Subcutaneous abdominal adipose tissue (tissue), 5 donors: ENCODE measurements around the gene GHRHR.

Experiments used
- H3K27ac ChIP-seq: one replicate; pipeline ENCODE4 v1.7.0; 2013; ENCODE audit warnings: low read depth, mild to moderate bottlenecking, inconsistent platforms, low read length, moderate library complexity
- H3K27me3 ChIP-seq, 5 donors: one replicate each; pipeline ENCODE4 v1.7.0; 2013; ENCODE audit warnings: low read length in 5 of 5, inconsistent platforms in 1 of 5; ENCODE audit not compliant: control insufficient read depth in 5 of 5, insufficient read depth in 4 of 5
- H3K36me3 ChIP-seq, 5 donors: one replicate each; pipeline ENCODE4 v1.7.0; 2013; ENCODE audit warnings: low read length in 5 of 5; ENCODE audit not compliant: control insufficient read depth in 5 of 5, insufficient read depth in 5 of 5
- H3K4me1 ChIP-seq, 5 donors: one replicate each; pipeline ENCODE4 v1.7.0; 2013; ENCODE audit warnings: low read length in 5 of 5, mild to moderate bottlenecking in 3 of 5, moderate library complexity in 1 of 5; ENCODE audit not compliant: control insufficient read depth in 5 of 5, insufficient read depth in 5 of 5
- H3K4me3 ChIP-seq, 5 donors: one replicate each; pipeline ENCODE4 v1.7.0; 2013; ENCODE audit warnings: low read length in 5 of 5, low read depth in 1 of 5
- H3K9ac ChIP-seq, 5 donors: one replicate each; pipeline ENCODE4 v1.7.0; 2013; ENCODE audit warnings: low read length in 5 of 5, mild to moderate bottlenecking in 4 of 5, moderate library complexity in 3 of 5
- H3K9me3 ChIP-seq, 5 donors: one replicate each; pipeline ENCODE4 v1.7.0; 2013; ENCODE audit warnings: low read length in 5 of 5; ENCODE audit not compliant: control insufficient read depth in 5 of 5
- donor health status: healthy.
- donor health status: healthy.
- donor health status: healthy.
- donor health status: healthy.
- donor health status: healthy.

GHRHR gene

DNA sequence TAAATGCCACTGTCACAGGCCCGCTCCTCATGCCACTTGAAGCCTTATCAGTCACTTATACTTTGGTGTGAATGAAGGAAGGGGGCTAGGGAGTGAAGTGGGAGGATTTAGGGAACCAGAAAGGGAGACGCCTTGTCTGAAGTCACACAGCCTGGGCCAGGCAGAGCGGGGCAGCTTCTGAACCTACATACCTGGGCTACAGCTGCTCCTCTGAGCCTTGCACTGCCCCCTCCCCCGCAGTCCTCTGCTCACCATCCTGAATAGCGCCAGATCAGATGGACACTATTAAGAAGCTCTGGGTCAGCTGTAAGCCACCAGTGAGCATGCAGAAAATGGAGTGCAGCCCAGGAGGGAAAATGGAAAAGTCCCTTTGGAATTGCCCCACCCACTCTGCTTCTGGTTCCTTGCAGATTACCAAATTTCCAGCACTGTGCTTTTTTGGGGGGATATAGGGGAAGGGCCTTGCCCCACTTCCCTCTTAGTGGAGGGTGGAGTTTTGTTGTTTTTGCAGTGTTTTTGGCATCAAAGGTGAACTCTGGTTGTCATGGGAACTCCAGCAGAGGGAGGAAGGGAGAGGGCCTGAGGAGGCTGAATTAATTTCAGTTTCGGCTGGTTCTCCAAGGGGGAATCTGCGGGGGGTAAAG, 53.4 kb downstream of the GHRHR start:
- no peak overlapping the region for H3K9ac ChIP-seq
- no peaks in the 10 kb centered on the region for H3K36me3 ChIP-seq
- H3K9me3 ChIP-seq: no peaks in the 10 kb centered on the region
- H3K4me3 ChIP-seq: no peak overlapping the region
- peaks cover 0 to 13% (median 4%) of the 10 kb centered on the region in 5 donors for H3K4me1 ChIP-seq
- peaks cover 0 to 5% (median 0%) of the 10 kb centered on the region in 5 donors for H3K27me3 ChIP-seq
- H3K27ac ChIP-seq: no peak overlapping the region

DNA sequence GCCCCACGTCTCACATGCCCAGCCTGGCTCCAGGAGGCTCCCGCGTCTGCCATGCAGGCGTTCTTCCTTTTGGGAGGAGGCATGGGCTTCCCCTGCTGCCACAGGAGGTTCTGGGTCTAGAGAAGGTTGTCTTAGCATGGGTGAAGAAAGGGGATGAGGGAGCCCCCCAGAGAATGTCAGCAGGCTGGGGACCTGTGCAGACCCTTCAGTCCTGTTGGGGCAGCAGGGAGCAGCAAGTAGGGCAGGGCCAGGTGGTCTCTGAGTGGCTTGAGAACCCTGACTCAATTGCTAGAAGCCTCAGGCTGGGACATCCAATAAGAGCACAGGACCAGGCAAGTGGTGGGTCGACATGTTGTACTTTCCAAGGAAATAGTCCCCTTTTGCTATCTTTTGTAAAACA, 54.0 kb downstream of the GHRHR start:
- Histone ChIP-seq H3K4me1 (peaks cover 0 to 13% (median 4%) of the 10 kb centered on the region in 5 donors), H3K27ac (no peak overlapping the region), H3K9ac (no peak overlapping the region), H3K27me3 (peaks cover 0 to 5% (median 0%) of the 10 kb centered on the region in 5 donors), H3K9me3 (no peaks in the 10 kb centered on the region), H3K4me3 (no peak overlapping the region), H3K36me3 (no peaks in the 10 kb centered on the region)

DNA sequence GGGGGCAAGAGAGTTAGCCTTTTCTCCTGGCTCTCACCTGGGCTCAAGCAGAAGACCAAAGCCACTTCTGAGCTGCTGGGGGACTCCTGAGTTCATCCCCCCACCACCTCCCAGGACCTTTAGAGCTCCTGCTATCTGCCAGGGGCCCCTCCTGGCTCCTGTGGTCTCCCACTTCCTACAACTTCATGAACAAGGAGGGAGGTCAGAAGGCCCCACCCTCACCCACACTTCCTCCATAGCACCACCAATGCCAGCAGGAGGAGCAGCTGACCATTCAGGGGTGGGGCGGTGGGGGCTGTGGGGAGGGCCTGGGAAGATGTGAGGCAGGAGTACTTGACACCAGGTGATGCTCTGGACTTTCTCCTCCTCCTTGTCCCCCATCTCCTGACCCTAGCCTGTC, 55.8 kb downstream of the GHRHR start:
- no peak overlapping the region for H3K27ac ChIP-seq
- no peak overlapping the region for H3K4me3 ChIP-seq
- H3K4me1 ChIP-seq: peaks cover 0 to 17% (median 4%) of the 10 kb centered on the region in 5 donors
- no peaks in the 10 kb centered on the region for H3K36me3 ChIP-seq
- H3K27me3 ChIP-seq: no peaks in the 10 kb centered on the region
- no peaks in the 10 kb centered on the region for H3K9me3 ChIP-seq
- no peak overlapping the region for H3K9ac ChIP-seq

DNA sequence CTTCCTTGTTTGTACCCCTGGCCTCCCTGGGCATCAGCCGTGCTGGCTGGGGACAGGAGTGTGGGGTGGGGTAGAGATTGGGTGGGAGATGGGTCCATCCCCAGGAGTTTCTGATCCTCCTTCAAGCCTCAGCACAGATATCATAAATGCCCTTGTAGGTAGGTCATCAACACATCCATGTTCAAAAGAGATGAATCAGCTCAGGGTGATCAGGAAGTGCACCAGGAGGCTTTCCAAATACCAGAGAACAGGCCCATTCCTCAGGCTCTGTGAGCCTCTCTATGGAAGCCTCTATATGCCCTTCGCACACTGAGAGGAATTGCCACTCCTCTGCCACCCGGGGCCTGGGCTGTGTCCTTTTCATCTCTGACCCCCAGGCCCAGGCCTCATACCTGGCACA, 56.4 kb downstream of the GHRHR start:
- H3K4me3 ChIP-seq: no peak overlapping the region
- no peaks in the 10 kb centered on the region for H3K27me3 ChIP-seq

DNA sequence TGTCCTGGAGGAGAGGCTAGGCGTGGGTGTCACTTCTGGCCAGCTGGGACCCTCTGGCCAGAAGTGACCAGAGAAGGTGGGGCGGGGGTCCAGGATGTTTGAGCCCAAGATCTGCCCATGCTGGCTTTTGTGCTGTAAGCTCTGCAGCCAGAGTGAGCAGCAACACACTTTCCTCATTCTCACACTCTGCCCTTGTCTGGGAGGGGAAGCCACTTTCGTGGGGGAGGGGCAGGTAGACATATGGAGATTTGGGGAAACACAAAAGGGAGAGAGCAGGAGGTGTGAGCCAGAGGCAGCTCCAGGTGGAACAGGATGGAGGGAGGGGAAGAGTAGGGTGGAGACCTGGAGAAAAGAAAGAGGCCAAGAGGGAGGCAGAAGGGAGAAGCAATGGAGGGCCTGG, 56.9 kb downstream of the GHRHR start:
- H3K9ac ChIP-seq: no peak overlapping the region
- H3K36me3 ChIP-seq: no peaks in the 10 kb centered on the region
- H3K27me3 ChIP-seq: peaks cover 0 to 2% (median 0%) of the 10 kb centered on the region in 5 donors
- peaks cover 0 to 17% (median 4%) of the 10 kb centered on the region in 5 donors for H3K4me1 ChIP-seq
- H3K4me3 ChIP-seq: no peak overlapping the region
- no peak overlapping the region for H3K27ac ChIP-seq
- H3K9me3 ChIP-seq: no peaks in the 10 kb centered on the region

More for the DNA sequence above, 56.4 kb downstream of the GHRHR start:
- H3K9me3 ChIP-seq: no peaks in the 10 kb centered on the region
- no peaks in the 10 kb centered on the region for H3K36me3 ChIP-seq
- H3K4me1 ChIP-seq: peaks cover 0 to 17% (median 4%) of the 10 kb centered on the region in 5 donors
- no peak overlapping the region for H3K9ac ChIP-seq
- no peak overlapping the region for H3K27ac ChIP-seq

DNA sequence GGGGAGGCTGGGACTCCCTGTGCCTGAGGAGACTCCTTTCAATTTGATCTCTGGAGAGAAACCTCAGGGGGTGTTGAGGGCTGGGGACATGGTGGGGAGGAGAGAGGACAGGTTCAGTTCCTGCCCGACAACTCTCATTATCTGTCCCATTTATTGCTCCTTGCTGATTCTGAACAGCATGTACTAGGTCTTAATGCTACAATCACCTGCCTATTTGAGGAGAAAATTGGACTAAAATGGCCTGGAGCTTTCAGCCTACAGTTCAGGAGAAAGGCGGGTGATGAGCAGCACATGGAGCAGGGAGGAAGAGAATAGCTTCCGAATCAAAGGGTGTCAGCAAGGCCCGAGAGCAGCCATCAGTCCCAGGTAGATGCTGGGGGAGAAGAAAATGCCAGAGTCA, 58.4 kb downstream of the GHRHR start:
- peaks cover 0 to 9% (median 3%) of the 10 kb centered on the region in 5 donors for H3K27me3 ChIP-seq
- H3K9ac ChIP-seq: no peak overlapping the region
- no peak overlapping the region for H3K4me3 ChIP-seq
- no peaks in the 10 kb centered on the region for H3K9me3 ChIP-seq
- no peaks in the 10 kb centered on the region for H3K36me3 ChIP-seq
- peaks cover 0 to 14% (median 3%) of the 10 kb centered on the region in 5 donors for H3K4me1 ChIP-seq
- H3K27ac ChIP-seq: no peak overlapping the region

DNA sequence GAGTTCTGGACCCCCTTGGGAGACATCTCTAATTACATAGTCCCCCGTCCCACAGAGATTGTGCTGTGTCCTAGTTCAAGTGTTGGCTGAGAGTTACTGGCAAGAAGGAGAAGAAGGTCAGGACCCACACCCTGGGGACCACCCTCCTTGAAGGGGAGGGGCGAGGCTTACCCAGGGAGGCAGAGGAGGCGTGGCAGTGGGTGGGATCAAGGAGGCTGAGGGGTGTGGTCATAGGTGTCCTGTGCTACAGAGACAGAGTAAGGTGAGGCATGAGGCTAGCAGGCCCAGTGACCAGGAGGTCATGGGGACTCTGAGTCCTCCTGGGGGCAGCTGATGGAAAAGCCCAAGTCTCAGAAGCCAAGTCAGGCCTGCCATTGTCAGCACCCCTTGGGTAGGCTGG, 59.0 kb downstream of the GHRHR start:
- peaks cover 0 to 10% (median 5%) of the 10 kb centered on the region in 5 donors for H3K27me3 ChIP-seq
- H3K9ac ChIP-seq: no peak overlapping the region
- H3K4me1 ChIP-seq: peaks cover 0 to 13% (median 0%) of the 10 kb centered on the region in 5 donors
- H3K4me3 ChIP-seq: no peak overlapping the region
- H3K36me3 ChIP-seq: no peaks in the 10 kb centered on the region
- no peak overlapping the region for H3K27ac ChIP-seq
- no peaks in the 10 kb centered on the region for H3K9me3 ChIP-seq

DNA sequence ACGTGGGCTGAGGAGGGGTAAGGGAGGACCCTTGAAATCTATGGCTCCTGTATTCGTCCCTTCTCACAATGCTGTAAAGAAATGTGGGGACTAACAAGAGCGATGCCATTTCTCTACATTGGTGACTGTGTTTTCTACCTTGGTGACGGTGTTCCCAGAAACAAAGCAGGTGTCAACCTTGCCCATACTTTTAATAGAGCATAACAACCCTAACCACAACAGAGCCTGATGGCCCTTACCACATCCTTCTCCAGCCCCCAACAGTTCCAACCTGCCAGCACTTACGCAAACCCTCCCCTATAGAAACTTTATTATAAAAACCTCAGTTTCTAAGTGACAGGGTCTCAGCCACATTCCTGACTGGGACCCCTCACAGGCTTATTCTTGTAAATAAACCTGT, 60.1 kb downstream of the GHRHR start:
- H3K4me3 ChIP-seq: no peak overlapping the region
- no peak overlapping the region for H3K27ac ChIP-seq
- no peaks in the 10 kb centered on the region for H3K9me3 ChIP-seq
- H3K4me1 ChIP-seq: peaks cover 0 to 13% (median 0%) of the 10 kb centered on the region in 5 donors
- no peak overlapping the region for H3K9ac ChIP-seq
- no peaks in the 10 kb centered on the region for H3K36me3 ChIP-seq
- peaks cover 0 to 12% (median 6%) of the 10 kb centered on the region in 5 donors for H3K27me3 ChIP-seq

DNA sequence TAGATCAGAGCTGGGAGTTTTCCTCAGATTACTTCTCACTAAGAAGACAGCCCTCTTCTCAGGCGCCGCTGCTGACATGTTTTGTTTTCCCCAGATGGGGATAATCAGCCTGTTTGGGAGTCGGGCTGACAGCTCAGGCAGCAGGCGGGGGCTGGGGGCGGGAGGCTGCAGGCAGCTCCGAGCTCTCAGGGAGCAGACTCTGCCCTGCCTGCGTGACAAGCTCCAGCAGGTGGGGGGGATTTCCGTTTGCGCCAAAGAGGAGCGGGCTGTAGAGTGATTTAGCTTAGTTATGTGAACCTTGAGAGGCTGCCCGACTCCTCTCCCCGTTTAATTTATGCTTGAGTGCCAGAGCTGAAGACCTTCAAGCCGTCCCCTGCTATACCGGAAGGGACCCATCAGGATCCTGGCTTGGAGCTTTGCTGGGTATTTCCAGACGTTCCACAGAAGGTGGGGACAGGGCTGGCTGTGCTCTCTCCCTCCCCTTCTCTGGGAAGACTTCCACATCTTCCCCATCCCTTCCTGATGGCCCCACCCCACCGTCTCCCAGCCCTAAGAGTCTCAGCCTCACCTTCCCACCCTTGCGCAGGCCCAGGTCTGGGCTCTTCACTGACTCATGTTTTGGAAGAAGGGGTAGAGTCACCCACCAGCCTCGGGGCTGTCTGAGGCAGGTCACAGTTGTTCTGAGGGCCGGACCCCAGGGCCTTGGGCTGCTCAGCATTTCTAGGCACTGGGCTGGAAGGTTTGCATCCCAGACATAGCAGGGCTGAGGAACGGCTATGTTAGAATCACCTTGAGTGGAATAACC, 63.6 kb downstream of the GHRHR start:
- Histone ChIP-seq H3K4me3 (no peak overlapping the region), H3K27me3 (peaks cover 0 to 12% (median 6%) of the 10 kb centered on the region in 5 donors), H3K9me3 (no peaks in the 10 kb centered on the region), H3K27ac (no peak overlapping the region), H3K36me3 (no peaks in the 10 kb centered on the region), H3K4me1 (peaks cover 0 to 21% (median 7%) of the 10 kb centered on the region in 5 donors), H3K9ac (no peak overlapping the region)

DNA sequence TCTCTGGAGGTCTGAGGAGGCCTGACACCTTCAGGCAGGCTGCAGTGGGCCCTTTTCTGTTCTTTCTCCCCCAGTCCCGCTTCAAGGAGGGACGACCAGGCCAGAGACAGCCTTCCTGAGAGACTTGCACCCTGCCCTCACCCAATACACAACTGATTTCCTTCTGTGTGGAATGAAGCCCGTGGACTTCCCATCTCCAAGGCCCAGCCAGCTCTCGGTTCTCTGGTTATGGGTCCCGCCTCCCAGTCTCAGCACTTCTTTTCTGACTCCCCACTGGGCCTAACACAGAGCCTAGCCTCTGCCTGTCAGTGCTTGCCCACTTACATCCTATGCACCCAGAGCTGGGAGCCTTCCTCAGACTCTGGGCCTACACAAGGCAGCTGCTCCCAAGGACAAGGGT, 64.3 kb downstream of the GHRHR start:
- H3K27me3 ChIP-seq: peaks cover 0 to 12% (median 6%) of the 10 kb centered on the region in 5 donors
- no peaks in the 10 kb centered on the region for H3K9me3 ChIP-seq
- no peak overlapping the region for H3K27ac ChIP-seq
- no peak overlapping the region for H3K4me3 ChIP-seq
- H3K4me1 ChIP-seq: peaks cover 0 to 18% (median 5%) of the 10 kb centered on the region in 5 donors
- H3K36me3 ChIP-seq: no peaks in the 10 kb centered on the region
- H3K9ac ChIP-seq: no peak overlapping the region
